ENCODE data around the gene UBE2E3. TPM values are rescaled to one million over a fixed set of nuclear protein-coding genes. Genes with fewer than 3 reads are reported as not detected.

UBE2E3 gene
- total and polyA plus RNA-seq, 8 donors, result 11.9 to 560 (median 83.8) TPM

DNA sequence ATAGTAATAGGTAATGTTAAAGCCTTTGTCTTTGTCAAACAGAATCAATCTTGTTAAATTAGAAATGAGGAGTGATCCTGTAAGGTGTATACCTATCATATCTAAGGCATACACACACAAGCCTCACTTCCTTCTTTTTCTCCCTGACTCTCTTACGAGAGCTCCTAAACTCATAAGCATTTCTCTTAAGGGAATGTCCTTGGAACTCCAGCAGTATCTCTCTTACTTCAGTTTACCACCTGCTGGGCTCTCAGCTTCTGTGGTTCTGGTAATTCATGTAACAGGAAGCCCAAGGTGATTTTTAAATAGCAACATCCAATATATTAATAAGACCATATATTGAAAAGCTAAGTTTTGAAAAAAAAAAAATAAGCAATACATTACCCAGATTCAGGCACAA lies 85.9 kb downstream of the UBE2E3 start:
- peaks cover 0 to 13% (median 10%) of the 10 kb centered on the region in 4 donors for H3K36me3 ChIP-seq
- H3K4me3 ChIP-seq, result no peak overlapping the region
- intact Hi-C loops (cut with DNase I; ENCODE audit: low total_unique reads), result no loop called here
- 31 to 85% (median 68%) methylated on average over 1 of the region's 1 CpG for WGBS, 5 donors
- no peaks in the 10 kb centered on the region for H3K9me3 ChIP-seq
- no peak for DNase-seq
- H3K27me3 ChIP-seq, result no peaks in the 10 kb centered on the region
- no peak for TF ChIP-seq POLR2AphosphoS5 (IDR thresholded peaks at IDR 0.05)
- no peak for TF ChIP-seq EP300 (IDR thresholded peaks at IDR 0.05)
- TF ChIP-seq POLR2A (IDR thresholded peaks at IDR 0.05), result no peak
- TF ChIP-seq, protein P1, sequence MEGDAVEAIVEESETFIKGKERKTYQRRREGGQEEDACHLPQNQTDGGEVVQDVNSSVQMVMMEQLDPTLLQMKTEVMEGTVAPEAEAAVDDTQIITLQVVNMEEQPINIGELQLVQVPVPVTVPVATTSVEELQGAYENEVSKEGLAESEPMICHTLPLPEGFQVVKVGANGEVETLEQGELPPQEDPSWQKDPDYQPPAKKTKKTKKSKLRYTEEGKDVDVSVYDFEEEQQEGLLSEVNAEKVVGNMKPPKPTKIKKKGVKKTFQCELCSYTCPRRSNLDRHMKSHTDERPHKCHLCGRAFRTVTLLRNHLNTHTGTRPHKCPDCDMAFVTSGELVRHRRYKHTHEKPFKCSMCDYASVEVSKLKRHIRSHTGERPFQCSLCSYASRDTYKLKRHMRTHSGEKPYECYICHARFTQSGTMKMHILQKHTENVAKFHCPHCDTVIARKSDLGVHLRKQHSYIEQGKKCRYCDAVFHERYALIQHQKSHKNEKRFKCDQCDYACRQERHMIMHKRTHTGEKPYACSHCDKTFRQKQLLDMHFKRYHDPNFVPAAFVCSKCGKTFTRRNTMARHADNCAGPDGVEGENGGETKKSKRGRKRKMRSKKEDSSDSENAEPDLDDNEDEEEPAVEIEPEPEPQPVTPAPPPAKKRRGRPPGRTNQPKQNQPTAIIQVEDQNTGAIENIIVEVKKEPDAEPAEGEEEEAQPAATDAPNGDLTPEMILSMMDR (IDR thresholded peaks at IDR 0.05), result no peak
- no peak overlapping the region for H3K27ac ChIP-seq
- peaks cover 0 to 16% (median 5%) of the 10 kb centered on the region in 4 donors for H3K4me1 ChIP-seq

DNA sequence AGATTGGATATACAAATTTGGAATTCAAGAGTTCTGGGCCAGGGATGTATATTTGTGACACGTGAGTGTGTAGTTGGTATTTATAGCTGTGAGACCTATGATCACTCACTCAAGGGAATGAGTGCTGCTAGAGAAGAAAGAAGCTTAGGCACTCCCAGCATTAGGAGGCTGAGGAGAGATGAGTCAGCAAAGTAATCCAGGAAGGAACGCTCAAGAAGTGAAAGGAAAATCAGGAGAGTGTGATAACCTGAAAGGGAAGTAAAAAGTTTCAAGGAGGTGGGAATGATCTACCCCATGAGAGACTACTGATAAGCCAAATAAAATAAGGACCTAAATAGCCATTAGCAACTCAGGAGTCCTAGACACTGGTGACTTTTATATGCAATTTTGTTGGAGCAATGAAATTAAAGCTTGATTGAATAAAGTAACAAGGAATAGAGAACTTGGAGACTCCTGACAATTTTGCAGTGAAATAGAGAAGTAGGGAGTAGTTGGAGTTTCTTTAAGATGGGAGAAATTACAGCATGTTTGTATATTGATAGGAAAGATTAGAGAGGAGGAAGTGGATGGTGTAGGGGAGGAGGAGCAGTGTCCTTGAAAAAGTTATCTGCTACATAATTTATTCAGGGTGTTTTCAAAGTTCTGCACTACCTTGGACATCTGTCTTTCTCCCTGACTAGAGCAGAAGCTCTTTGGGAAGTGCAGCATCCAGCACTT lies 89.9 kb downstream of the UBE2E3 start:
- DNase-seq, result peak in 1 of 2 donors; percentile 42
- WGBS, 5 donors, result 29 to 45% (median 41%) methylated on average over 2 of the region's 2 CpGs
- TF ChIP-seq POLR2AphosphoS5 (IDR thresholded peaks at IDR 0.05), result peak in 1 of 3 donors; percentile 50
- TF ChIP-seq, protein P1 (IDR thresholded peaks at IDR 0.05), result no peak

GRCh38 chr2:181070836-181071200 lies 90.4 kb downstream of the UBE2E3 start:
- no peak overlapping the region for H3K27ac ChIP-seq
- H3K9me3 ChIP-seq, result no peaks in the 10 kb centered on the region
- no peak for DNase-seq
- no peaks in the 10 kb centered on the region for H3K27me3 ChIP-seq
- H3K4me3 ChIP-seq, result no peak overlapping the region
- H3K36me3 ChIP-seq, result no peaks in the 10 kb centered on the region
- H3K4me1 ChIP-seq, result peaks cover 0 to 12% (median 5%) of the 10 kb centered on the region in 4 donors
- 85 to 92% (median 89%) methylated on average over 5 of the region's 5 CpGs for WGBS, 5 donors
- intact Hi-C loops (cut with DNase I; ENCODE audit: low total_unique reads), result no loop called here
- TF ChIP-seq POLR2A (IDR thresholded peaks at IDR 0.05) (no peak), POLR2AphosphoS5 (IDR thresholded peaks at IDR 0.05) (no peak), EP300 (IDR thresholded peaks at IDR 0.05) (no peak)
- TF ChIP-seq, protein P1 (IDR thresholded peaks at IDR 0.05), result no peak

More for the DNA sequence above, 89.9 kb downstream of the UBE2E3 start:
- Histone ChIP-seq H3K36me3 (no peaks in the 10 kb centered on the region), H3K9me3 (no peaks in the 10 kb centered on the region), H3K4me1 (peaks cover 0 to 12% (median 5%) of the 10 kb centered on the region in 4 donors), H3K27me3 (no peaks in the 10 kb centered on the region), H3K4me3 (no peak overlapping the region), H3K27ac (no peak overlapping the region)
- intact Hi-C loops (cut with DNase I; ENCODE audit: low total_unique reads), result no loop called here

DNA sequence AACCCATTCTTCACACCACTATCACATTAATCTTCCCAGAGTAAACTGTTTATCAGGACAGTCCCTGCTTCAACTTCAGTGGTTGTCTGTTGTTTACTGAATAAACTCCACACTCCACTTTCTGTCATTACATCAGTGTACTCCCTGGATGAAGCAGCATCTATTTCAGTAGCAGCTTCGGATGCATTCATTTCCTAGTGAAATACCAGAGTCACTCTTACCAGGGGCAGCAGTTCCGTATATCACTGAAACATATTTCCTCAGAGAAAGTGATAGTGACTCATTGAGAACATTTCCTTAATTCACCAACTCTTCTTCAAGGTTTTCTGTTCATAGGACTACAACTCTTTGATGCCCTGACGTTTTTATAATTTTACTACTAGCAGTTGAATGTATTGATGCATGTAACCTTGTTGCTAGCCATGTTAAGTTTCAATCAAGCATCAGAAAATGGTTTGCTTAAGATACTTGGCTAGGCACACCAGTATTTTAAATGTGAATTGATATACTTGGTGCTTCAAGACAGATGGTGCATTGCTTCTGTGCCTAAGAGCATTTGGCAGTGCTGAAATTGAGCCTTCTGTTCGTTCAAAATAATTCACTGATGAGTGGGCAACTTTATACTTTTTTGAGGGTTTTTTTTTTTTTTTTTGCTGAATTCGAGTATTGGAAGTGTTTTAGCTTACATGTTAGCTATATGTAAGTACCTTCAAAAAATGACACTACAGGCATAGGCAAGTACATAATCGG lies 92.3 kb downstream of the UBE2E3 start:
- WGBS, 5 donors, result 60 to 77% (median 74%) methylated on average over 6 of the region's 6 CpGs
- Histone ChIP-seq H3K4me1 (peaks cover 0 to 16% (median 4%) of the 10 kb centered on the region in 4 donors), H3K4me3 (no peak overlapping the region), H3K27ac (no peak overlapping the region), H3K36me3 (no peaks in the 10 kb centered on the region), H3K9me3 (no peaks in the 10 kb centered on the region), H3K27me3 (no peaks in the 10 kb centered on the region)
- TF ChIP-seq, protein P1 (IDR thresholded peaks at IDR 0.05), result no peak
- TF ChIP-seq POLR2A (IDR thresholded peaks at IDR 0.05) (no peak), POLR2AphosphoS5 (IDR thresholded peaks at IDR 0.05) (no peak), EP300 (IDR thresholded peaks at IDR 0.05) (no peak)
- DNase-seq, result no peak
- intact Hi-C loops (cut with DNase I; ENCODE audit: low total_unique reads), result no loop called here
